HepG2 (cell line): Measurements from ENCODE around the gene FAM83G. TPM values are rescaled to one million over a fixed set of nuclear protein-coding genes. Genes with fewer than 3 reads are reported as not detected.

Source experiments
- CHD2 ChIP-seq: IDR thresholded peaks from 2 replicates; pipeline ENCODE4 v1.6.1; 2011; ENCODE audit warnings: low read depth, low read length, improper control_type of control experiment
- DMAP1 ChIP-seq: IDR thresholded peaks from 2 replicates; pipeline ENCODE4 v1.6.1; 2016
- HNRNPL ChIP-seq: fragments of 200-400 bp; formaldehyde crosslinking; IDR thresholded peaks from 2 replicates; pipeline ENCODE4 v1.6.1; 2017; ENCODE audit warnings: mild to moderate bottlenecking, low read depth, low read length
- IRF2 ChIP-seq: IDR thresholded peaks from 2 replicates; pipeline ENCODE4 v1.6.1; 2018; ENCODE audit warnings: missing genetic modification reagents, missing compliant biosample characterization
- IRF9 ChIP-seq: sonication (generic); formaldehyde crosslinking; IDR thresholded peaks from 2 replicates; pipeline ENCODE4 v1.8.0; 2022; ENCODE audit warnings: missing genetic modification reagents, mild to moderate bottlenecking, borderline replicate concordance
- NCOR1 ChIP-seq: fragments of 200-600 bp; sonication (generic); IDR thresholded peaks from 2 replicates; pipeline ENCODE4 v1.7.0; 2017; ENCODE audit warnings: antibody characterized with exemption, low read length, borderline replicate concordance
- POLR2G ChIP-seq: fragments of 200-400 bp; formaldehyde crosslinking; IDR thresholded peaks from 2 replicates; pipeline ENCODE4 v1.6.1; 2018; ENCODE audit warnings: mild to moderate bottlenecking, low read depth, low read length, moderate library complexity
- RBAK ChIP-seq: sonication (generic); formaldehyde crosslinking; IDR thresholded peaks from 2 replicates; pipeline ENCODE4 v1.5.1; 2020; ENCODE audit warnings: mild to moderate bottlenecking, missing genetic modification reagents
- SALL1 ChIP-seq: sonication (generic); formaldehyde crosslinking; IDR thresholded peaks from 2 replicates; pipeline ENCODE4 v1.8.0; 2022; ENCODE audit warnings: mild to moderate bottlenecking, missing genetic modification reagents
- SCMH1 ChIP-seq: sonication (generic); formaldehyde crosslinking; IDR thresholded peaks from 2 replicates; pipeline ENCODE4 v1.9.0; 2021; ENCODE audit warnings: missing genetic modification reagents, mild to moderate bottlenecking, borderline replicate concordance
- SYNCRIP ChIP-seq: fragments of 200-400 bp; formaldehyde crosslinking; IDR thresholded peaks from 2 replicates; pipeline ENCODE4 v1.6.1; 2018; ENCODE audit warnings: mild to moderate bottlenecking, low read depth, low read length; ENCODE audit not compliant: insufficient read depth
- TBL1XR1 ChIP-seq: fragments of 150-350 bp; IDR thresholded peaks from 2 replicates; pipeline ENCODE4 v1.6.1; 2014; ENCODE audit warnings: borderline replicate concordance, low read length; ENCODE audit not compliant: partially characterized antibody
- TCF12 ChIP-seq, 2 experiments: fragments of 450-650 bp in 1 of 2; sonication (generic) in 1 of 2; formaldehyde crosslinking in 1 of 2; IDR thresholded peaks; 2 replicates each; pipeline versions ENCODE4 v1.6.1 to v1.8.0; 2017 to 2022; ENCODE audit warnings: antibody characterized with exemption in 1 of 2, mild to moderate bottlenecking in 1 of 2, missing genetic modification reagents in 1 of 2, moderate library complexity in 1 of 2
- YEATS4 ChIP-seq: sonication (generic); formaldehyde crosslinking; IDR thresholded peaks from 2 replicates; pipeline ENCODE4 v1.4.0; 2020; ENCODE audit warnings: missing genetic modification reagents, borderline replicate concordance
- ZBTB33 ChIP-seq: sonication (generic); formaldehyde crosslinking; IDR thresholded peaks from 2 replicates; pipeline ENCODE4 v1.4.0; 2020; ENCODE audit warnings: missing genetic modification reagents
- ZBTB7B ChIP-seq: sonication (generic); formaldehyde crosslinking; IDR thresholded peaks from 2 replicates; pipeline ENCODE4 v1.4.0; 2020; ENCODE audit warnings: missing genetic modification reagents
- ZNF33A ChIP-seq: sonication (generic); formaldehyde crosslinking; IDR thresholded peaks from 2 replicates; pipeline ENCODE4 v1.5.1; 2020; ENCODE audit warnings: missing genetic modification reagents, mild to moderate bottlenecking, moderate library complexity, borderline replicate concordance
- ZNF343 ChIP-seq: sonication (generic); formaldehyde crosslinking; IDR thresholded peaks from 2 replicates; pipeline ENCODE4 v1.4.0; 2020; ENCODE audit warnings: mild to moderate bottlenecking, missing genetic modification reagents
- ZNF484 ChIP-seq: sonication (generic); formaldehyde crosslinking; IDR thresholded peaks from 2 replicates; pipeline ENCODE4 v1.5.1; 2020; ENCODE audit warnings: mild to moderate bottlenecking, low read depth, missing genetic modification reagents, borderline replicate concordance
- ZNF572 ChIP-seq: sonication (generic); formaldehyde crosslinking; IDR thresholded peaks from 2 replicates; pipeline ENCODE4 v1.5.1; 2020; ENCODE audit warnings: mild to moderate bottlenecking, missing genetic modification reagents
- ZNF75D ChIP-seq: sonication (generic); formaldehyde crosslinking; IDR thresholded peaks from 2 replicates; pipeline ENCODE4 v1.8.1; 2023; ENCODE audit warnings: missing genetic modification reagents, mild to moderate bottlenecking, borderline replicate concordance
- polyA plus RNA-seq, 8 experiments: library from polyadenylated mRNA; depleted of rRNA in 3 of 8; stranded (reverse) in 7 of 8; unstranded in 1 of 8; fragments of >200 nt; fragmentation: Illumina TruSeq in 4 of 8; extraction: Trizol in 4 of 8; gene quantifications; 2 replicates each; pipeline versions ENCODE4 v1.2.1 to v1.2.3, GENCODE V29; 2011 to 2016; ENCODE audit warnings: low read depth in 4 of 8, missing spikeins in 1 of 8, mixed read lengths in 1 of 8; ENCODE audit not compliant: insufficient read depth in 1 of 8
- total RNA-seq, 5 experiments: library from RNA; depleted of rRNA; stranded (reverse); fragments of >200 nt; fragmentation: Illumina TruSeq; extraction: Trizol; gene quantifications; 2 replicates each; pipeline ENCODE4 v1.2.3, GENCODE V29; 2016; ENCODE audit warnings: low read depth in 1 of 5
- TF ChIP-seq, protein P1 (sequence below): sonication (generic); formaldehyde crosslinking; IDR thresholded peaks from 2 replicates; pipeline ENCODE4 v1.5.0; 2020; ENCODE audit warnings: mild to moderate bottlenecking, missing genetic modification reagents, borderline replicate concordance
- TF ChIP-seq, protein P2 (sequence below): IDR thresholded peaks from 2 replicates; pipeline ENCODE4 v1.6.1; 2016; ENCODE audit warnings: mild to moderate bottlenecking

FAM83G gene
- total and polyA plus RNA-seq, 2 of the 13 experiments (the other 11 are each of a cell fraction or from before 2014, with no cell fraction given) = 13.7 to 18.6 TPM

GRCh38 chr17:19003543-19004420 lies 782 bp downstream of the FAM83G start (continued):
- TF ChIP-seq, protein P1, sequence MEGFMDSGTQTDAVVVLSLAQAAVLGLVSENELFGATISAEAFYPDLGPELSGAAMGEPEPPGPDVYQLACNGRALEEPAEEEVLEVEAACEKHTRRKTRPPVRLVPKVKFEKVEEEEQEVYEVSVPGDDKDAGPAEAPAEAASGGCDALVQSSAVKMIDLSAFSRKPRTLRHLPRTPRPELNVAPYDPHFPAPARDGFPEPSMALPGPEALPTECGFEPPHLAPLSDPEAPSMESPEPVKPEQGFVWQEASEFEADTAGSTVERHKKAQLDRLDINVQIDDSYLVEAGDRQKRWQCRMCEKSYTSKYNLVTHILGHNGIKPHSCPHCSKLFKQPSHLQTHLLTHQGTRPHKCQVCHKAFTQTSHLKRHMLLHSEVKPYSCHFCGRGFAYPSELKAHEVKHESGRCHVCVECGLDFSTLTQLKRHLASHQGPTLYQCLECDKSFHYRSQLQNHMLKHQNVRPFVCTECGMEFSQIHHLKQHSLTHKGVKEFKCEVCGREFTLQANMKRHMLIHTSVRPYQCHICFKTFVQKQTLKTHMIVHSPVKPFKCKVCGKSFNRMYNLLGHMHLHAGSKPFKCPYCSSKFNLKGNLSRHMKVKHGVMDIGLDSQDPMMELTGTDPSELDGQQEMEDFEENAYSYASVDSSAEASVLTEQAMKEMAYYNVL = no peak
- TF ChIP-seq SALL1 (CRISPR knock-in tag) = peak; percentile 37; the same call in 1 of the 2 replicates
- no peak for TF ChIP-seq SCMH1
- no peak for TF ChIP-seq ZNF33A
- no peak for TF ChIP-seq ZNF75D
- no peak for TF ChIP-seq DMAP1
- no peak for TF ChIP-seq ZNF572 (CRISPR knock-in tag)
- no peak for TF ChIP-seq TBL1XR1
- no peak for TF ChIP-seq ZBTB33 (CRISPR knock-in tag)
- TF ChIP-seq HNRNPL = peak; percentile 90
- peak; percentile 48; the same call in 1 of the 2 replicates for TF ChIP-seq POLR2G
- 0 out of 2 replicates have a peak, but pooled peaks have one; percentile 16 for TF ChIP-seq ZBTB7B
- TF ChIP-seq IRF2 (CRISPR knock-in tag) = no peak
- TF ChIP-seq TCF12 (IDR thresholded peaks at IDR 0.05) = no peak
- TF ChIP-seq TCF12 (CRISPR knock-in tag; IDR thresholded peaks at IDR 0.05) = no peak
- TF ChIP-seq SYNCRIP = no peak
- TF ChIP-seq IRF9 (CRISPR knock-in tag) = no peak
- TF ChIP-seq ZNF343 = 0 out of 2 replicates have a peak, but pooled peaks have one; percentile 45
- TF ChIP-seq YEATS4 (CRISPR knock-in tag) = peak; percentile 40; the same call in 1 of the 2 replicates
- no peak for TF ChIP-seq CHD2
- TF ChIP-seq ZNF484 (CRISPR knock-in tag) = no peak
- TF ChIP-seq, protein P2, sequence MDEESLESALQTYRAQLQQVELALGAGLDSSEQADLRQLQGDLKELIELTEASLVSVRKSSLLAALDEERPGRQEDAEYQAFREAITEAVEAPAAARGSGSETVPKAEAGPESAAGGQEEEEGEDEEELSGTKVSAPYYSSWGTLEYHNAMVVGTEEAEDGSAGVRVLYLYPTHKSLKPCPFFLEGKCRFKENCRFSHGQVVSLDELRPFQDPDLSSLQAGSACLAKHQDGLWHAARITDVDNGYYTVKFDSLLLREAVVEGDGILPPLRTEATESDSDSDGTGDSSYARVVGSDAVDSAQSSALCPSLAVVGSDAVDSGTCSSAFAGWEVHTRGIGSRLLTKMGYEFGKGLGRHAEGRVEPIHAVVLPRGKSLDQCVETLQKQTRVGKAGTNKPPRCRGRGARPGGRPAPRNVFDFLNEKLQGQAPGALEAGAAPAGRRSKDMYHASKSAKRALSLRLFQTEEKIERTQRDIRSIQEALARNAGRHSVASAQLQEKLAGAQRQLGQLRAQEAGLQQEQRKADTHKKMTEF (CRISPR knock-in tag) = peak; percentile 58; the same call in 1 of the 2 replicates
- TF ChIP-seq RBAK = no peak
- TF ChIP-seq NCOR1 = 0 out of 2 replicates have a peak, but pooled peaks have one; percentile 9
